Measurements from ENCODE around the gene MAML3. TPM values are rescaled to one million over a fixed set of nuclear protein-coding genes. Genes with fewer than 3 reads are reported as not detected.

Gene MAML3
- total RNA-seq, 1 donor from 2014 or later, result 8.1 TPM

GRCh38 chr4:139692309-139693012, 461.5 kb downstream of the MAML3 start:
- no peak for TF ChIP-seq EZH2 (IDR thresholded peaks at IDR 0.05; ENCODE audit: insufficient read depth, low read length)
- no peak for TF ChIP-seq CTCF (IDR thresholded peaks at IDR 0.05; ENCODE audit: insufficient read depth, low read depth, low read length)
- Histone ChIP-seq H3K9me3 (ENCODE audit: insufficient read depth, low read depth, low read length) (no peaks in the 10 kb centered on the region), H4K20me1 (ENCODE audit: insufficient read depth, low read length) (no peaks in the 10 kb centered on the region), H3K4me3 (ENCODE audit: insufficient read depth, low read depth, low read length) (no peak overlapping the region), H3K27me3 (ENCODE audit: insufficient read depth, low read length) (no peaks in the 10 kb centered on the region), H2AFZ (ENCODE audit: low read depth, low read length) (no peak overlapping the region), H3K79me2 (ENCODE audit: insufficient read depth, low read length) (no peaks in the 10 kb centered on the region), H3K4me1 (ENCODE audit: insufficient read depth, low read length) (no peaks in the 10 kb centered on the region), H3K9ac (ENCODE audit: low read length) (no peak overlapping the region), H3K4me2 (ENCODE audit: low read length) (no peak overlapping the region), H3K27ac (ENCODE audit: low read depth, low read length) (no peak overlapping the region), H3K36me3 (ENCODE audit: insufficient read depth, low read length) (no peaks in the 10 kb centered on the region)
- Mint-ChIP-seq H3K27ac (ENCODE audit: unreplicated experiment) (no peak overlapping the region), H3K27me3 (ENCODE audit: low read depth, unreplicated experiment) (no peaks in the 10 kb centered on the region), H3K36me3 (ENCODE audit: low read depth, unreplicated experiment) (peaks cover 12% of the 10 kb centered on the region), H3K4me1 (ENCODE audit: low read depth, unreplicated experiment) (peaks cover 5% of the 10 kb centered on the region), H3K4me3 (ENCODE audit: unreplicated experiment) (no peak overlapping the region), H3K9me3 (ENCODE audit: unreplicated experiment) (no peaks in the 10 kb centered on the region)
- FAIRE-seq, result no peak
- DNase-seq (ENCODE audit: low read depth), result no peak

GRCh38 chr4:139690419-139690818, 463.6 kb downstream of the MAML3 start:
- TF ChIP-seq CTCF (IDR thresholded peaks at IDR 0.05; ENCODE audit: insufficient read depth, low read depth, low read length), result no peak
- TF ChIP-seq EZH2 (IDR thresholded peaks at IDR 0.05; ENCODE audit: insufficient read depth, low read length), result no peak
- no peaks in the 10 kb centered on the region for H3K79me2 ChIP-seq (ENCODE audit: insufficient read depth, low read length)
- H3K4me2 ChIP-seq (ENCODE audit: low read length), result no peak overlapping the region
- Mint-ChIP-seq H3K27me3 (ENCODE audit: low read depth, unreplicated experiment) (no peaks in the 10 kb centered on the region), H3K36me3 (ENCODE audit: low read depth, unreplicated experiment) (peaks cover 8% of the 10 kb centered on the region), H3K27ac (ENCODE audit: unreplicated experiment) (no peak overlapping the region), H3K4me3 (ENCODE audit: unreplicated experiment) (no peak overlapping the region), H3K4me1 (ENCODE audit: low read depth, unreplicated experiment) (peaks cover 5% of the 10 kb centered on the region), H3K9me3 (ENCODE audit: unreplicated experiment) (no peaks in the 10 kb centered on the region)
- no peaks in the 10 kb centered on the region for H3K27me3 ChIP-seq (ENCODE audit: insufficient read depth, low read length)
- no peaks in the 10 kb centered on the region for H3K36me3 ChIP-seq (ENCODE audit: insufficient read depth, low read length)
- no peak overlapping the region for H3K27ac ChIP-seq (ENCODE audit: low read depth, low read length)
- no peaks in the 10 kb centered on the region for H3K9me3 ChIP-seq (ENCODE audit: insufficient read depth, low read depth, low read length)
- H3K4me1 ChIP-seq (ENCODE audit: insufficient read depth, low read length), result no peaks in the 10 kb centered on the region
- H4K20me1 ChIP-seq (ENCODE audit: insufficient read depth, low read length), result no peaks in the 10 kb centered on the region
- FAIRE-seq (no peak), DNase-seq (ENCODE audit: low read depth) (no peak)
- no peak overlapping the region for H3K9ac ChIP-seq (ENCODE audit: low read length)
- no peak overlapping the region for H3K4me3 ChIP-seq (ENCODE audit: insufficient read depth, low read depth, low read length)
- no peak overlapping the region for H2AFZ ChIP-seq (ENCODE audit: low read depth, low read length)

- H3K27me3 Mint-ChIP-seq (ENCODE audit: low read depth, unreplicated experiment), result no peaks in the 10 kb centered on the region
- H3K27ac ChIP-seq (ENCODE audit: low read depth, low read length), result no peak overlapping the region
- no peaks in the 10 kb centered on the region for H3K9me3 ChIP-seq (ENCODE audit: insufficient read depth, low read depth, low read length)
- H3K27me3 ChIP-seq (ENCODE audit: insufficient read depth, low read length), result no peaks in the 10 kb centered on the region
- no peak overlapping the region for H2AFZ ChIP-seq (ENCODE audit: low read depth, low read length)
- TF ChIP-seq CTCF (IDR thresholded peaks at IDR 0.05; ENCODE audit: insufficient read depth, low read depth, low read length) (no peak), EZH2 (IDR thresholded peaks at IDR 0.05; ENCODE audit: insufficient read depth, low read length) (no peak)
- no peak overlapping the region for H3K4me3 Mint-ChIP-seq (ENCODE audit: unreplicated experiment)
- FAIRE-seq (no peak), DNase-seq (ENCODE audit: low read depth) (no peak)
- H3K4me1 ChIP-seq (ENCODE audit: insufficient read depth, low read length), result no peaks in the 10 kb centered on the region
- H3K36me3 ChIP-seq (ENCODE audit: insufficient read depth, low read length), result peaks cover 2% of the 10 kb centered on the region
- no peaks in the 10 kb centered on the region for H4K20me1 ChIP-seq (ENCODE audit: insufficient read depth, low read length)
- H3K79me2 ChIP-seq (ENCODE audit: insufficient read depth, low read length), result no peaks in the 10 kb centered on the region
- peaks cover 10% of the 10 kb centered on the region for H3K36me3 Mint-ChIP-seq (ENCODE audit: low read depth, unreplicated experiment)
- H3K9me3 Mint-ChIP-seq (ENCODE audit: unreplicated experiment), result no peaks in the 10 kb centered on the region
- H3K4me2 ChIP-seq (ENCODE audit: low read length), result no peak overlapping the region
- H3K27ac Mint-ChIP-seq (ENCODE audit: unreplicated experiment), result peak overlapping the region; percentile 27
- no peak overlapping the region for H3K4me3 ChIP-seq (ENCODE audit: insufficient read depth, low read depth, low read length)
- peaks cover 5% of the 10 kb centered on the region for H3K4me1 Mint-ChIP-seq (ENCODE audit: low read depth, unreplicated experiment)
- no peak overlapping the region for H3K9ac ChIP-seq (ENCODE audit: low read length)
These were observed 464.8 kb downstream of the MAML3 start for GRCh38 chr4:139689093-139689722.

Measured in astrocyte (in vitro differentiated cells and primary cell).